ENCODE data around the gene FARS2. TPM values are rescaled to one million over a fixed set of nuclear protein-coding genes. Genes with fewer than 3 reads are reported as not detected.

The FARS2 gene
- total and polyA plus RNA-seq, 9 of the 15 experiments (the other 6 are each of a cell fraction or from before 2014, with no cell fraction given) = 16.5 to 62.2 (median 27.0) TPM

DNA sequence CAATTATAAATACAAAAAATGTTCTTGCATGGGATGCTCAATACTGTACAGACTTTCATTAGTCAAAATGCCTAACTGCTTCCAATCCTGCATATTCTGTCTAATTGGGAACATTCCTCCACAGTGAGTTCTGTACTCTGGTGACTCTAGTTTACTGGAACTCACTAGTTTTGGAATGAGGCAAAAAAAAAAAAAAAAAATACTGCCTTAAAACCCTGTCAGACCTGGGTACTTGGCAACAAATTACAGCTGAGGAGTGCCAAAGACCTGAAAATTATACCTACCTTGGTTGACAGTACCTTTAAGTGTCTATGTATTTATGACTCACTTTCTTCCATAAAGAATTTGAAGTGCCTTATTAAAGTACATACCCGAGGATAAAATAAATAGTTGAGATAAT, 276.7 kb downstream of the FARS2 start:
- DNase-seq (ENCODE audit: extremely low read depth in 1 of 4, low spot score in 3 of 4) (no peak), FAIRE-seq (no peak), ATAC-seq (no peak)
- ChIA-PET CTCF (ENCODE audit: low intra/inter-chr PET ratio) (no interaction called here), POLR2A (no interaction called here)
- no peak overlapping the region for H2AFZ ChIP-seq (ENCODE audit: low read depth, low read length)
- no peak overlapping the region for H3K9ac ChIP-seq (ENCODE audit: insufficient read depth in 1 of 2, low read depth in 2 of 2, low read length in 2 of 2)
- H3K9me1 ChIP-seq (ENCODE audit: control insufficient read depth, insufficient read depth, low read length) = no peaks in the 10 kb centered on the region
- H3K36me3 ChIP-seq (ENCODE audit: control insufficient read depth, insufficient read depth, low read length) = no peaks in the 10 kb centered on the region
- no peak overlapping the region for H3K4me3 ChIP-seq
- no peaks in the 10 kb centered on the region for H3K9me3 ChIP-seq (replicated peaks; ENCODE audit: control insufficient read depth, insufficient read depth, low read depth, low read length)
- TF ChIP-seq, protein P1, sequence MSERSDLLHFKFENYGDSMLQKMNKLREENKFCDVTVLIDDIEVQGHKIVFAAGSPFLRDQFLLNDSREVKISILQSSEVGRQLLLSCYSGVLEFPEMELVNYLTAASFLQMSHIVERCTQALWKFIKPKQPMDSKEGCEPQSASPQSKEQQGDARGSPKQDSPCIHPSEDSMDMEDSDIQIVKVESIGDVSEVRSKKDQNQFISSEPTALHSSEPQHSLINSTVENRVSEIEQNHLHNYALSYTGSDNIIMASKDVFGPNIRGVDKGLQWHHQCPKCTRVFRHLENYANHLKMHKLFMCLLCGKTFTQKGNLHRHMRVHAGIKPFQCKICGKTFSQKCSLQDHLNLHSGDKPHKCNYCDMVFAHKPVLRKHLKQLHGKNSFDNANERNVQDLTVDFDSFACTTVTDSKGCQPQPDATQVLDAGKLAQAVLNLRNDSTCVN (CRISPR knock-in tag; IDR thresholded peaks at IDR 0.05) = no peak
- TF ChIP-seq ZNF3 (CRISPR knock-in tag; IDR thresholded peaks at IDR 0.05) = no peak
- no peak for TF ChIP-seq ZKSCAN8 (CRISPR knock-in tag; IDR thresholded peaks at IDR 0.05)
- TF ChIP-seq, protein P2, sequence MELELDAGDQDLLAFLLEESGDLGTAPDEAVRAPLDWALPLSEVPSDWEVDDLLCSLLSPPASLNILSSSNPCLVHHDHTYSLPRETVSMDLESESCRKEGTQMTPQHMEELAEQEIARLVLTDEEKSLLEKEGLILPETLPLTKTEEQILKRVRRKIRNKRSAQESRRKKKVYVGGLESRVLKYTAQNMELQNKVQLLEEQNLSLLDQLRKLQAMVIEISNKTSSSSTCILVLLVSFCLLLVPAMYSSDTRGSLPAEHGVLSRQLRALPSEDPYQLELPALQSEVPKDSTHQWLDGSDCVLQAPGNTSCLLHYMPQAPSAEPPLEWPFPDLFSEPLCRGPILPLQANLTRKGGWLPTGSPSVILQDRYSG (tag; conservative IDR thresholded peaks at IDR 0.05; ENCODE audit: low read depth) = no peak
- no peak for TF ChIP-seq ZEB2 (IDR thresholded peaks at IDR 0.05)
- 5% methylated on average over 1 of the region's 1 CpG for WGBS (ENCODE audit: insufficient coverage, low coverage, missing lambda C conversion rate)
- H3K27me3 ChIP-seq (ENCODE audit: control insufficient read depth in 2 of 2, insufficient read depth in 2 of 2, low read length in 2 of 2) = no peaks in the 10 kb centered on the region
- H3K4me1 ChIP-seq (replicated peaks in 1 of 2; ENCODE audit: control insufficient read depth in 2 of 2, insufficient read depth in 2 of 2, low read length in 2 of 2) = peaks cover 0 to 12% of the 10 kb centered on the region in 2 experiments; a peak in 2 of 5 replicates
- no TSS peak for BruUV-seq (replicated peaks)
- intact Hi-C loops (cut with micrococcal nuclease) = no loop called here
- no peak overlapping the region for H3K27ac ChIP-seq (ENCODE audit: extremely low read depth, low read depth, low read length)
- H4K20me1 ChIP-seq (replicated peaks; ENCODE audit: control insufficient read depth, insufficient read depth, low read length) = no peaks in the 10 kb centered on the region
- in situ Hi-C loops (cut with MboI) = no loop called here
- no peaks in the 10 kb centered on the region for H3K79me2 ChIP-seq (ENCODE audit: control insufficient read depth, insufficient read depth, low read length)
- no peak overlapping the region for H3K4me2 ChIP-seq (ENCODE audit: insufficient read depth, low read length)
